HepG2 (cell line): ENCODE results near the gene KANK4. TPM values are rescaled to one million over a fixed set of nuclear protein-coding genes. Genes with fewer than 3 reads are reported as not detected.
A peak's percentile ranks its signal among the peaks of the same experiment; 100 is the strongest.

Source experiments
- ELF3 ChIP-seq: IDR thresholded peaks from 2 replicates; pipeline ENCODE4 v1.6.1; 2016; ENCODE audit warnings: missing genetic modification reagents, missing compliant biosample characterization
- KDM6A ChIP-seq: IDR thresholded peaks from 2 replicates; pipeline ENCODE4 v1.6.1; 2016; ENCODE audit warnings: low read depth
- KLF16 ChIP-seq, 2 experiments: sonication (generic) in 1 of 2; formaldehyde crosslinking in 1 of 2; IDR thresholded peaks; 2 replicates each; pipeline versions ENCODE4 v1.6.1 to v1.8.0; 2016 to 2023; ENCODE audit warnings: missing genetic modification reagents in 2 of 2, missing compliant biosample characterization in 1 of 2
- MXD1 ChIP-seq: sonication (generic); formaldehyde crosslinking; IDR thresholded peaks from 2 replicates; pipeline ENCODE4 v1.4.0; 2020; ENCODE audit warnings: mild to moderate bottlenecking, missing genetic modification reagents
- NCOR1 ChIP-seq: fragments of 200-600 bp; sonication (generic); IDR thresholded peaks from 2 replicates; pipeline ENCODE4 v1.7.0; 2017; ENCODE audit warnings: antibody characterized with exemption, low read length, borderline replicate concordance
- SOX13 ChIP-seq, 3 experiments: fragments of 450-650 bp in 1 of 3; sonication (generic) in 1 of 3; formaldehyde crosslinking in 1 of 3; IDR thresholded peaks in 2 of 3; conservative IDR thresholded peaks in 1 of 3; 2 replicates each; pipeline versions ENCODE4 v1.5.0 to v1.6.1; 2016 to 2020; ENCODE audit warnings: antibody characterized with exemption in 1 of 3, mild to moderate bottlenecking in 1 of 3, missing compliant biosample characterization in 1 of 3, missing genetic modification reagents in 1 of 3, moderate library complexity in 1 of 3
- SP1 ChIP-seq, 2 experiments: fragments of 450-650 bp in 1 of 2; sonication (generic) in 1 of 2; formaldehyde crosslinking in 1 of 2; IDR thresholded peaks; 2 replicates each; pipeline versions ENCODE4 v1.4.0 to v1.6.1; 2016 to 2020; ENCODE audit warnings: missing genetic modification reagents in 1 of 2
- ZNF160 ChIP-seq: sonication (generic); formaldehyde crosslinking; IDR thresholded peaks from 2 replicates; pipeline ENCODE4 v1.8.0; 2022; ENCODE audit warnings: mild to moderate bottlenecking, inconsistent platforms, missing genetic modification reagents
- ZNF224 ChIP-seq: sonication (generic); formaldehyde crosslinking; IDR thresholded peaks from 2 replicates; pipeline ENCODE4 v1.5.0; 2020; ENCODE audit warnings: mild to moderate bottlenecking, missing genetic modification reagents
- polyA plus RNA-seq, 8 experiments: library from polyadenylated mRNA; depleted of rRNA in 3 of 8; stranded (reverse) in 7 of 8; unstranded in 1 of 8; fragments of >200 nt; fragmentation: Illumina TruSeq in 4 of 8; extraction: Trizol in 4 of 8; gene quantifications; 2 replicates each; pipeline versions ENCODE4 v1.2.1 to v1.2.3, GENCODE V29; 2011 to 2016; ENCODE audit warnings: low read depth in 4 of 8, missing spikeins in 1 of 8, mixed read lengths in 1 of 8; ENCODE audit not compliant: insufficient read depth in 1 of 8
- total RNA-seq, 5 experiments: library from RNA; depleted of rRNA; stranded (reverse); fragments of >200 nt; fragmentation: Illumina TruSeq; extraction: Trizol; gene quantifications; 2 replicates each; pipeline ENCODE4 v1.2.3, GENCODE V29; 2016; ENCODE audit warnings: low read depth in 1 of 5
- TF ChIP-seq, protein P1 (sequence below), 2 experiments: fragments of 450-650 bp in 1 of 2; sonication (generic) in 1 of 2; formaldehyde crosslinking in 1 of 2; IDR thresholded peaks; 2 replicates each; pipeline versions ENCODE4 v1.6.1 to v1.8.0; 2016 to 2022; ENCODE audit warnings: antibody characterized with exemption in 1 of 2, mild to moderate bottlenecking in 1 of 2, missing genetic modification reagents in 1 of 2
- TF ChIP-seq, protein P2 (sequence below): sonication (generic); formaldehyde crosslinking; IDR thresholded peaks from 2 replicates; pipeline ENCODE4 v1.8.0; 2022; ENCODE audit warnings: missing genetic modification reagents, mild to moderate bottlenecking, moderate library complexity, borderline replicate concordance
- TF ChIP-seq, protein P3 (sequence below): sonication (generic); formaldehyde crosslinking; IDR thresholded peaks from 2 replicates; pipeline ENCODE4 v1.5.0; 2020; ENCODE audit warnings: mild to moderate bottlenecking, missing genetic modification reagents

The KANK4 gene
- total and polyA plus RNA-seq, 2 of the 13 experiments (the other 11 are each of a cell fraction or from before 2014, with no cell fraction given): 16.1 to 25.7 TPM

GRCh38 chr1:62241371-62242131 is 77.7 kb downstream of the KANK4 start (continued):
- TF ChIP-seq, protein P1, sequence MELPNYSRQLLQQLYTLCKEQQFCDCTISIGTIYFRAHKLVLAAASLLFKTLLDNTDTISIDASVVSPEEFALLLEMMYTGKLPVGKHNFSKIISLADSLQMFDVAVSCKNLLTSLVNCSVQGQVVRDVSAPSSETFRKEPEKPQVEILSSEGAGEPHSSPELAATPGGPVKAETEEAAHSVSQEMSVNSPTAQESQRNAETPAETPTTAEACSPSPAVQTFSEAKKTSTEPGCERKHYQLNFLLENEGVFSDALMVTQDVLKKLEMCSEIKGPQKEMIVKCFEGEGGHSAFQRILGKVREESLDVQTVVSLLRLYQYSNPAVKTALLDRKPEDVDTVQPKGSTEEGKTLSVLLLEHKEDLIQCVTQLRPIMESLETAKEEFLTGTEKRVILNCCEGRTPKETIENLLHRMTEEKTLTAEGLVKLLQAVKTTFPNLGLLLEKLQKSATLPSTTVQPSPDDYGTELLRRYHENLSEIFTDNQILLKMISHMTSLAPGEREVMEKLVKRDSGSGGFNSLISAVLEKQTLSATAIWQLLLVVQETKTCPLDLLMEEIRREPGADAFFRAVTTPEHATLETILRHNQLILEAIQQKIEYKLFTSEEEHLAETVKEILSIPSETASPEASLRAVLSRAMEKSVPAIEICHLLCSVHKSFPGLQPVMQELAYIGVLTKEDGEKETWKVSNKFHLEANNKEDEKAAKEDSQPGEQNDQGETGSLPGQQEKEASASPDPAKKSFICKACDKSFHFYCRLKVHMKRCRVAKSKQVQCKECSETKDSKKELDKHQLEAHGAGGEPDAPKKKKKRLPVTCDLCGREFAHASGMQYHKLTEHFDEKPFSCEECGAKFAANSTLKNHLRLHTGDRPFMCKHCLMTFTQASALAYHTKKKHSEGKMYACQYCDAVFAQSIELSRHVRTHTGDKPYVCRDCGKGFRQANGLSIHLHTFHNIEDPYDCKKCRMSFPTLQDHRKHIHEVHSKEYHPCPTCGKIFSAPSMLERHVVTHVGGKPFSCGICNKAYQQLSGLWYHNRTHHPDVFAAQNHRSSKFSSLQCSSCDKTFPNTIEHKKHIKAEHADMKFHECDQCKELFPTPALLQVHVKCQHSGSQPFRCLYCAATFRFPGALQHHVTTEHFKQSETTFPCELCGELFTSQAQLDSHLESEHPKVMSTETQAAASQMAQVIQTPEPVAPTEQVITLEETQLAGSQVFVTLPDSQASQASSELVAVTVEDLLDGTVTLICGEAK (IDR thresholded peaks at IDR 0.05): no peak
- TF ChIP-seq, protein P1 (CRISPR knock-in tag; IDR thresholded peaks at IDR 0.05): no peak; the same call in 1 of the 2 replicates
- TF ChIP-seq KLF16 (CRISPR knock-in tag; IDR thresholded peaks at IDR 0.05) (peak in 1 of 2 experiments; percentile 36; a peak in 1 of 4 replicates), KDM6A (CRISPR knock-in tag) (peak; percentile 61), MXD1 (CRISPR knock-in tag) (0 out of 2 replicates have a peak, but pooled peaks have one; percentile 36), NCOR1 (0 out of 2 replicates have a peak, but pooled peaks have one; percentile 11), ZNF224 (CRISPR knock-in tag) (no peak; the same call in 1 of the 2 replicates), ELF3 (CRISPR knock-in tag) (peak; percentile 13; the same call in 1 of the 2 replicates), SP1 (IDR thresholded peaks at IDR 0.05) (no peak), SP1 (CRISPR knock-in tag; IDR thresholded peaks at IDR 0.05) (0 out of 2 replicates have a peak, but pooled peaks have one; percentile 9), ZNF160 (CRISPR knock-in tag) (no peak), SOX13 (IDR thresholded peaks at IDR 0.05) (no peak), SOX13 (CRISPR knock-in tag; conservative IDR thresholded peaks at IDR 0.05 in 1 of 2, IDR thresholded peaks at IDR 0.05 in 1 of 2) (peak in 1 of 2 experiments; percentile 75; a peak in 2 of 4 replicates)
- TF ChIP-seq, protein P2, sequence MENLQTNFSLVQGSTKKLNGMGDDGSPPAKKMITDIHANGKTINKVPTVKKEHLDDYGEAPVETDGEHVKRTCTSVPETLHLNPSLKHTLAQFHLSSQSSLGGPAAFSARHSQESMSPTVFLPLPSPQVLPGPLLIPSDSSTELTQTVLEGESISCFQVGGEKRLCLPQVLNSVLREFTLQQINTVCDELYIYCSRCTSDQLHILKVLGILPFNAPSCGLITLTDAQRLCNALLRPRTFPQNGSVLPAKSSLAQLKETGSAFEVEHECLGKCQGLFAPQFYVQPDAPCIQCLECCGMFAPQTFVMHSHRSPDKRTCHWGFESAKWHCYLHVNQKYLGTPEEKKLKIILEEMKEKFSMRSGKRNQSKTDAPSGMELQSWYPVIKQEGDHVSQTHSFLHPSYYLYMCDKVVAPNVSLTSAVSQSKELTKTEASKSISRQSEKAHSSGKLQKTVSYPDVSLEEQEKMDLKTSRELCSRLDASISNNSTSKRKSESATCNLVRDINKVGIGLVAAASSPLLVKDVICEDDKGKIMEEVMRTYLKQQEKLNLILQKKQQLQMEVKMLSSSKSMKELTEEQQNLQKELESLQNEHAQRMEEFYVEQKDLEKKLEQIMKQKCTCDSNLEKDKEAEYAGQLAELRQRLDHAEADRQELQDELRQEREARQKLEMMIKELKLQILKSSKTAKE (CRISPR knock-in tag): peak; percentile 61; the same call in 1 of the 2 replicates
- TF ChIP-seq, protein P3, sequence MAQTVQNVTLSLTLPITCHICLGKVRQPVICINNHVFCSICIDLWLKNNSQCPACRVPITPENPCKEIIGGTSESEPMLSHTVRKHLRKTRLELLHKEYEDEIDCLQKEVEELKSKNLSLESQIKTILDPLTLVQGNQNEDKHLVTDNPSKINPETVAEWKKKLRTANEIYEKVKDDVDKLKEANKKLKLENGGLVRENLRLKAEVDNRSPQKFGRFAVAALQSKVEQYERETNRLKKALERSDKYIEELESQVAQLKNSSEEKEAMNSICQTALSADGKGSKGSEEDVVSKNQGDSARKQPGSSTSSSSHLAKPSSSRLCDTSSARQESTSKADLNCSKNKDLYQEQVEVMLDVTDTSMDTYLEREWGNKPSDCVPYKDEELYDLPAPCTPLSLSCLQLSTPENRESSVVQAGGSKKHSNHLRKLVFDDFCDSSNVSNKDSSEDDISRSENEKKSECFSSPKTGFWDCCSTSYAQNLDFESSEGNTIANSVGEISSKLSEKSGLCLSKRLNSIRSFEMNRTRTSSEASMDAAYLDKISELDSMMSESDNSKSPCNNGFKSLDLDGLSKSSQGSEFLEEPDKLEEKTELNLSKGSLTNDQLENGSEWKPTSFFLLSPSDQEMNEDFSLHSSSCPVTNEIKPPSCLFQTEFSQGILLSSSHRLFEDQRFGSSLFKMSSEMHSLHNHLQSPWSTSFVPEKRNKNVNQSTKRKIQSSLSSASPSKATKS (CRISPR knock-in tag): no peak
